Astrocyte (in vitro differentiated cells and primary cell): ENCODE data around the gene COMMD7.

Source experiments
- EZH2 ChIP-seq: IDR thresholded peaks from 2 replicates; pipeline ENCODE4 v1.6.1; 2012; ENCODE audit warnings: mild to moderate bottlenecking, low read length, inconsistent platforms; ENCODE audit not compliant: insufficient read depth
- TF ChIP-seq, protein P1 (sequence below): IDR thresholded peaks from 2 replicates; pipeline ENCODE4 v1.5.1; 2011; ENCODE audit warnings: low read depth, mild to moderate bottlenecking, inconsistent platforms, low read length, moderate library complexity; ENCODE audit not compliant: insufficient read depth

- TF ChIP-seq, protein P1, sequence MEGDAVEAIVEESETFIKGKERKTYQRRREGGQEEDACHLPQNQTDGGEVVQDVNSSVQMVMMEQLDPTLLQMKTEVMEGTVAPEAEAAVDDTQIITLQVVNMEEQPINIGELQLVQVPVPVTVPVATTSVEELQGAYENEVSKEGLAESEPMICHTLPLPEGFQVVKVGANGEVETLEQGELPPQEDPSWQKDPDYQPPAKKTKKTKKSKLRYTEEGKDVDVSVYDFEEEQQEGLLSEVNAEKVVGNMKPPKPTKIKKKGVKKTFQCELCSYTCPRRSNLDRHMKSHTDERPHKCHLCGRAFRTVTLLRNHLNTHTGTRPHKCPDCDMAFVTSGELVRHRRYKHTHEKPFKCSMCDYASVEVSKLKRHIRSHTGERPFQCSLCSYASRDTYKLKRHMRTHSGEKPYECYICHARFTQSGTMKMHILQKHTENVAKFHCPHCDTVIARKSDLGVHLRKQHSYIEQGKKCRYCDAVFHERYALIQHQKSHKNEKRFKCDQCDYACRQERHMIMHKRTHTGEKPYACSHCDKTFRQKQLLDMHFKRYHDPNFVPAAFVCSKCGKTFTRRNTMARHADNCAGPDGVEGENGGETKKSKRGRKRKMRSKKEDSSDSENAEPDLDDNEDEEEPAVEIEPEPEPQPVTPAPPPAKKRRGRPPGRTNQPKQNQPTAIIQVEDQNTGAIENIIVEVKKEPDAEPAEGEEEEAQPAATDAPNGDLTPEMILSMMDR: no peak
- TF ChIP-seq EZH2: no peak
Measured at GRCh38 chr20:32675223-32675975, 67.9 kb downstream of the COMMD7 start.
